Measurements from ENCODE around the gene PLD5.
"Not testable (repeated sequence)": the region's sequence is repeated elsewhere in the genome, so short reads cannot be mapped to it uniquely, and the experiment has no call there.

The PLD5 gene

DNA sequence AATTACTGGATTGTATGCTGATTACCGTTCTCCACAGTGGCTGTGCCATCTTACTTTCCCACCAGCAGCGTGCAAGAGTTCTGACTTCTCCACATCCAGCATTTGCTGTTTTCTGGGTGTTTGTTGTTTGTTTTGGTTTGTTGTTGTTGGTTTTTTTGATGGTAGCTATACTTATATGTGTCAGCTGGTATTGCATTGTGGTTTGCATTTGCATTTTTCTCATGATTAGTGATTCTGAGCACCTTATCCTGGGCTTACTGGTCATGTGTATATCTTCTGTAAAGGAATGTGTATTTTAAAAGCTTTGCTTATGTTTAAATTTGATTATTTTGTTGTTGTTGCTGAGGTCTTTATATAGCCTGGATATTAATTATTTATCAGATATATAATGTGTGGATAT, 458.7 kb downstream of the PLD5 start:
- Histone ChIP-seq H3K23ac (ENCODE audit: low read length in 2 of 2) (no peak overlapping the region), H3K4me1 (ENCODE audit: control insufficient read depth, insufficient read depth, low read depth, low read length) (no peaks in the 10 kb centered on the region), H3K4me2 (ENCODE audit: low read length, poor library complexity, severe bottlenecking) (no peak overlapping the region), H3K27ac (ENCODE audit: low read length, poor library complexity, severe bottlenecking) (no peak overlapping the region), H3K79me1 (replicated peaks; ENCODE audit: low read length, poor library complexity, severe bottlenecking) (no peaks in the 10 kb centered on the region), H3K9me3 (ENCODE audit: control insufficient read depth, low read length) (no peaks in the 10 kb centered on the region), H3K36me3 (ENCODE audit: control insufficient read depth in 1 of 2, insufficient read depth in 2 of 2, low read depth in 1 of 2, low read length in 2 of 2) (no peaks in the 10 kb centered on the region), H2BK120ac (ENCODE audit: low read depth, low read length) (no peak overlapping the region), H2AFZ (ENCODE audit: low read depth, low read length) (no peak overlapping the region), H2BK12ac (ENCODE audit: low read length in 2 of 2) (no peak overlapping the region), H2BK15ac (ENCODE audit: low read depth, poor library complexity, severe bottlenecking) (no peak overlapping the region), H2BK5ac (ENCODE audit: low read depth, low read length, poor library complexity, severe bottlenecking) (no peak overlapping the region), H3K14ac (ENCODE audit: low read length in 2 of 2) (no peak overlapping the region), H3K9ac (ENCODE audit: low read length) (no peak overlapping the region), H3K27me3 (ENCODE audit: control insufficient read depth in 1 of 2, insufficient read depth in 1 of 2, low read length in 2 of 2) (no peaks in the 10 kb centered on the region), H3K4ac (ENCODE audit: low read depth in 1 of 2, low read length in 2 of 2) (no peak overlapping the region), H4K8ac (ENCODE audit: low read length) (no peak overlapping the region), H3K4me3 (ENCODE audit: insufficient read depth in 1 of 2, low read depth in 1 of 2, low read length in 2 of 2) (no peak overlapping the region), H2AK5ac (ENCODE audit: low read length, severe bottlenecking) (no peak overlapping the region), H3K18ac (ENCODE audit: low read depth in 1 of 2, low read length in 2 of 2) (no peak overlapping the region), H4K91ac (ENCODE audit: low read length) (no peak overlapping the region)
- WGBS = 85% methylated on average over 2 of the region's 2 CpGs
- DNase-seq = no peak

DNA sequence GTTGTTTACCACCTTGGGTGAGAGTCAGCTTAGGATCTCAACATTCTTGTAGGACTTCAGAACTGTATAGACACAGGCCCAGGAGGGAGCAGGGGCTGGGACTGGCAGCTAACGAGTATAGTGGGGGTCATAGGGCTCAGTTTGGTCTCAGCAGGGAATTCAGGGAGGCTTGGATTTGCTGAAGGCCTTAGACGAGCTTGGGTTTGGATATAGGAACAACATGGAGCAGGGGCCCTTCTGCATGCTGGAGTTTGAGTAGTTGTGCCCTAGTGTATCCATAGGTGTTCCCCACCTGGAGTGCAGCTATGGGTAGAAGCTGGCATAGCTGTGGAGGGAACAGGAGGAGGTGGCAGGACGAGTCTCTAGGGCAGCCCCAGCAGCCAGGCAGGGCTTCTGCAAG, 462.2 kb downstream of the PLD5 start:
- no peaks in the 10 kb centered on the region for H3K27me3 ChIP-seq (ENCODE audit: control insufficient read depth in 1 of 2, insufficient read depth in 1 of 2, low read length in 2 of 2)
- H3K4me2 ChIP-seq (ENCODE audit: low read length, poor library complexity, severe bottlenecking) = no peak overlapping the region
- no peak overlapping the region for H2BK5ac ChIP-seq (ENCODE audit: low read depth, low read length, poor library complexity, severe bottlenecking)
- no peak overlapping the region for H2AFZ ChIP-seq (ENCODE audit: low read depth, low read length)
- no peak overlapping the region for H3K23ac ChIP-seq (ENCODE audit: low read length in 2 of 2)
- 41% methylated on average over 3 of the region's 3 CpGs for WGBS
- H3K9me3 ChIP-seq (ENCODE audit: control insufficient read depth, low read length) = no peaks in the 10 kb centered on the region
- no peak overlapping the region for H3K4ac ChIP-seq (ENCODE audit: low read depth in 1 of 2, low read length in 2 of 2)
- H2BK120ac ChIP-seq (ENCODE audit: low read depth, low read length) = no peak overlapping the region
- no peak for DNase-seq
- no peak overlapping the region for H2BK15ac ChIP-seq (ENCODE audit: low read depth, poor library complexity, severe bottlenecking)
- peaks cover 3% of the 10 kb centered on the region for H3K4me1 ChIP-seq (ENCODE audit: control insufficient read depth, insufficient read depth, low read depth, low read length)
- no peak overlapping the region for H3K27ac ChIP-seq (ENCODE audit: low read length, poor library complexity, severe bottlenecking)
- H2AK5ac ChIP-seq (ENCODE audit: low read length, severe bottlenecking) = no peak overlapping the region
- no peaks in the 10 kb centered on the region for H3K79me1 ChIP-seq (replicated peaks; ENCODE audit: low read length, poor library complexity, severe bottlenecking)
- no peak overlapping the region for H3K9ac ChIP-seq (ENCODE audit: low read length)
- no peaks in the 10 kb centered on the region for H3K36me3 ChIP-seq (ENCODE audit: control insufficient read depth in 1 of 2, insufficient read depth in 2 of 2, low read depth in 1 of 2, low read length in 2 of 2)
- no peak overlapping the region for H4K91ac ChIP-seq (ENCODE audit: low read length)
- H3K18ac ChIP-seq (ENCODE audit: low read depth in 1 of 2, low read length in 2 of 2) = no peak overlapping the region
- H3K4me3 ChIP-seq (ENCODE audit: insufficient read depth in 1 of 2, low read depth in 1 of 2, low read length in 2 of 2) = no peak overlapping the region
- H2BK12ac ChIP-seq (ENCODE audit: low read length in 2 of 2) = no peak overlapping the region
- H4K8ac ChIP-seq (ENCODE audit: low read length) = no peak overlapping the region
- H3K14ac ChIP-seq (ENCODE audit: low read length in 2 of 2) = no peak overlapping the region

DNA sequence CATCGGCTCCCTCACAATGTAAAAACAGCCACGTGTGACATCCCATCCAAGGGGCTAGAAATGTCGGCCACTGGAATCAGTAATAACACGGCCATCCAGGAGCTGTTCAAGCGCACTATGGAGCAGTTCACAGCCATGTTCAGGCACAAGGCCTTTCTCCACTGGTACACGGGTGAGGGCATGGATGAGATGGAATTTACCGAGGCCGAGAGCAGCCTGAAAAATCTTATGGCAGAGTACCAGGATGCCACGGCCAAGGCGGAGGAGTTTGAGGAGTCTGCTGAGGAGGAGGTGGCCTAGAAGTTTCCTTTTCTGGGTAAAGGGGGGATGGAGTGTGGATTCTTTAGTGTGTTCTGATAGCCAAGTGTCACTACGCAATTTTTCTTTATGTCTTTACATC, 464.5 kb downstream of the PLD5 start:
- Histone ChIP-seq H3K36me3 (ENCODE audit: control insufficient read depth in 1 of 2, insufficient read depth in 2 of 2, low read depth in 1 of 2, low read length in 2 of 2) (no peaks in the 10 kb centered on the region), H2BK12ac (ENCODE audit: low read length in 2 of 2) (no peak overlapping the region), H3K27me3 (ENCODE audit: control insufficient read depth in 1 of 2, insufficient read depth in 1 of 2, low read length in 2 of 2) (no peaks in the 10 kb centered on the region), H3K9me3 (ENCODE audit: control insufficient read depth, low read length) (no peaks in the 10 kb centered on the region), H3K4ac (ENCODE audit: low read depth in 1 of 2, low read length in 2 of 2) (no peak overlapping the region), H4K91ac (ENCODE audit: low read length) (no peak overlapping the region), H3K4me3 (ENCODE audit: insufficient read depth in 1 of 2, low read depth in 1 of 2, low read length in 2 of 2) (no peak overlapping the region), H3K23ac (ENCODE audit: low read length in 2 of 2) (no peak overlapping the region), H2AK5ac (ENCODE audit: low read length, severe bottlenecking) (no peak overlapping the region), H2AFZ (ENCODE audit: low read depth, low read length) (no peak overlapping the region), H2BK5ac (ENCODE audit: low read depth, low read length, poor library complexity, severe bottlenecking) (no peak overlapping the region), H3K79me1 (replicated peaks; ENCODE audit: low read length, poor library complexity, severe bottlenecking) (no peaks in the 10 kb centered on the region), H3K4me1 (ENCODE audit: control insufficient read depth, insufficient read depth, low read depth, low read length) (peaks cover 8% of the 10 kb centered on the region), H3K14ac (ENCODE audit: low read length in 2 of 2) (no peak overlapping the region), H2BK15ac (ENCODE audit: low read depth, poor library complexity, severe bottlenecking) (no peak overlapping the region), H4K8ac (ENCODE audit: low read length) (no peak overlapping the region), H3K9ac (ENCODE audit: low read length) (no peak overlapping the region), H3K27ac (ENCODE audit: low read length, poor library complexity, severe bottlenecking) (no peak overlapping the region), H2BK120ac (ENCODE audit: low read depth, low read length) (no peak overlapping the region), H3K4me2 (ENCODE audit: low read length, poor library complexity, severe bottlenecking) (no peak overlapping the region), H3K18ac (ENCODE audit: low read depth in 1 of 2, low read length in 2 of 2) (no peak overlapping the region)
- DNase-seq = no peak
- WGBS = 80% methylated on average over 11 of the region's 11 CpGs

DNA sequence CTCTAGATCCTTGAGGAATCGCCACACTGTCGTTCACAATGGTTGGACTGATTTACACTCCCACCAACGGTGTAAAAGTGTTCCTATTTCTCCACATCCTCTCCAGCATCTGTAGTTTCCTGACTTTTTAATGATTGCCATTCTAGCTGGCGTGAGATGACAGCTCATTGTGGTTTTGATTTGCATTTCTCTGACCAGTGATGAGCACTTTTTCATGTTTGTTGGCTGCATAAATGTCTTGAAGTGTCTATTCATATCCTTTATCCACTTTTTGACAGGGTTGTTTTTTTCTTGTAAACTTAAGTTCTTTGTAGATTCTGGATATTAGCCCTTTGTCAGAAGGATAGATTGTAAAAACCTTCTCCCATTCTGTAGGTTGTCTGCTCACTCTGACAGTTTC, 465.9 kb downstream of the PLD5 start:
- not testable (repeated sequence) for H3K9me3 ChIP-seq (ENCODE audit: control insufficient read depth, low read length); H2BK12ac ChIP-seq (ENCODE audit: low read length in 2 of 2); H3K4me3 ChIP-seq (ENCODE audit: insufficient read depth in 1 of 2, low read depth in 1 of 2, low read length in 2 of 2); H3K36me3 ChIP-seq (ENCODE audit: control insufficient read depth in 1 of 2, insufficient read depth in 2 of 2, low read depth in 1 of 2, low read length in 2 of 2); H3K4me2 ChIP-seq (ENCODE audit: low read length, poor library complexity, severe bottlenecking); H3K4ac ChIP-seq (ENCODE audit: low read depth in 1 of 2, low read length in 2 of 2); H3K14ac ChIP-seq (ENCODE audit: low read length in 2 of 2); H2BK120ac ChIP-seq (ENCODE audit: low read depth, low read length); H3K27ac ChIP-seq (ENCODE audit: low read length, poor library complexity, severe bottlenecking); H2BK5ac ChIP-seq (ENCODE audit: low read depth, low read length, poor library complexity, severe bottlenecking); H3K4me1 ChIP-seq (ENCODE audit: control insufficient read depth, insufficient read depth, low read depth, low read length); H3K18ac ChIP-seq (ENCODE audit: low read depth in 1 of 2, low read length in 2 of 2); H3K23ac ChIP-seq (ENCODE audit: low read length in 2 of 2); H2AK5ac ChIP-seq (ENCODE audit: low read length, severe bottlenecking); DNase-seq; H2BK15ac ChIP-seq (ENCODE audit: low read depth, poor library complexity, severe bottlenecking); H3K9ac ChIP-seq (ENCODE audit: low read length); H4K8ac ChIP-seq (ENCODE audit: low read length); H4K91ac ChIP-seq (ENCODE audit: low read length); H2AFZ ChIP-seq (ENCODE audit: low read depth, low read length); H3K27me3 ChIP-seq (ENCODE audit: control insufficient read depth in 1 of 2, insufficient read depth in 1 of 2, low read length in 2 of 2); H3K79me1 ChIP-seq (replicated peaks; ENCODE audit: low read length, poor library complexity, severe bottlenecking)
- WGBS = 81% methylated on average over 3 of the region's 4 CpGs

Measured in mesenchymal stem cell (in vitro differentiated cells and primary cell).